ENCODE results near the gene RBM10.

The RBM10 gene

GRCh38 chrX:47197526-47197925, 52.5 kb downstream of the RBM10 start:
- H3K18ac ChIP-seq (ENCODE audit: low read length), result no peak overlapping the region
- no peak overlapping the region for H3K4me2 ChIP-seq (ENCODE audit: insufficient read depth, low read length, poor library complexity, severe bottlenecking)
- no peak overlapping the region for H3K23ac ChIP-seq (ENCODE audit: low read depth, low read length, poor library complexity)
- WGBS, 2 donors (ENCODE audit: extremely low coverage in 2 of 2, insufficient read length in 2 of 2, insufficient replicate concordance in 1 of 2), result no CpG with 5 or more reads among the region's 7 CpGs
- H3K79me1 ChIP-seq (ENCODE audit: low read depth, low read length), result peaks cover 11% of the 10 kb centered on the region
- no peak overlapping the region for H4K91ac ChIP-seq (ENCODE audit: low read depth, low read length, poor library complexity)
- no peak overlapping the region for H2AK5ac ChIP-seq (ENCODE audit: low read depth, low read length)
- no peak overlapping the region for H3K27ac ChIP-seq (replicated peaks; ENCODE audit: low read length)
- H3K9ac ChIP-seq (ENCODE audit: low read depth, low read length, poor library complexity), result no peak overlapping the region
- H3K14ac ChIP-seq (ENCODE audit: low read length), result no peak overlapping the region
- H3K27me3 ChIP-seq (ENCODE audit: control insufficient read depth in 3 of 3, insufficient read depth in 3 of 3, low read depth in 1 of 3, low read length in 3 of 3), result no peaks in the 10 kb centered on the region
- no peak overlapping the region for H2BK5ac ChIP-seq (ENCODE audit: low read length)
- H3K4me3 ChIP-seq (ENCODE audit: low read length in 2 of 2), result no peak overlapping the region
- H3K4me1 ChIP-seq (ENCODE audit: control insufficient read depth in 2 of 2, insufficient read depth in 1 of 2, low read depth in 1 of 2, low read length in 2 of 2), result peaks cover 21 to 27% of the 10 kb centered on the region in 2 donors
- H2BK120ac ChIP-seq (ENCODE audit: low read depth, low read length), result no peak overlapping the region
- no peak overlapping the region for H2BK15ac ChIP-seq (ENCODE audit: low read length)
- H2BK12ac ChIP-seq (ENCODE audit: low read length), result no peak overlapping the region
- DNase-seq (ENCODE audit: low spot score), result no peak
- H2AFZ ChIP-seq (ENCODE audit: low read length), result no peak overlapping the region
- H4K8ac ChIP-seq (ENCODE audit: low read depth, low read length), result no peak overlapping the region
- no peaks in the 10 kb centered on the region for H3K9me3 ChIP-seq (replicated peaks in 1 of 2; ENCODE audit: control insufficient read depth in 2 of 2, insufficient read depth in 1 of 2, low read depth in 1 of 2, low read length in 2 of 2)
- H3K36me3 ChIP-seq (replicated peaks in 1 of 2; ENCODE audit: control insufficient read depth in 2 of 2, insufficient read depth in 2 of 2, low read length in 2 of 2), result peaks cover 38 to 77% of the 10 kb centered on the region in 2 donors
- H3K4ac ChIP-seq (ENCODE audit: low read length), result no peak overlapping the region

GRCh38 chrX:47198026-47198686, 53.1 kb downstream of the RBM10 start:
- WGBS, 2 donors (ENCODE audit: extremely low coverage in 2 of 2, insufficient read length in 2 of 2, insufficient replicate concordance in 1 of 2), result no CpG with 5 or more reads among the region's 10 CpGs
- no peak overlapping the region for H4K8ac ChIP-seq (ENCODE audit: low read depth, low read length)
- no peak overlapping the region for H2BK5ac ChIP-seq (ENCODE audit: low read length)
- DNase-seq (ENCODE audit: low spot score), result no peak
- no peak overlapping the region for H3K4me3 ChIP-seq (ENCODE audit: low read length in 2 of 2)
- no peak overlapping the region for H4K91ac ChIP-seq (ENCODE audit: low read depth, low read length, poor library complexity)
- H3K4me1 ChIP-seq (ENCODE audit: control insufficient read depth in 2 of 2, insufficient read depth in 1 of 2, low read depth in 1 of 2, low read length in 2 of 2), result peaks cover 19 to 27% of the 10 kb centered on the region in 2 donors
- no peak overlapping the region for H3K14ac ChIP-seq (ENCODE audit: low read length)
- H3K27ac ChIP-seq (replicated peaks; ENCODE audit: low read length), result no peak overlapping the region
- H3K23ac ChIP-seq (ENCODE audit: low read depth, low read length, poor library complexity), result no peak overlapping the region
- H2BK15ac ChIP-seq (ENCODE audit: low read length), result no peak overlapping the region
- H3K9ac ChIP-seq (ENCODE audit: low read depth, low read length, poor library complexity), result no peak overlapping the region
- H3K9me3 ChIP-seq (replicated peaks in 1 of 2; ENCODE audit: control insufficient read depth in 2 of 2, insufficient read depth in 1 of 2, low read depth in 1 of 2, low read length in 2 of 2), result no peaks in the 10 kb centered on the region
- no peak overlapping the region for H3K4ac ChIP-seq (ENCODE audit: low read length)
- H2AFZ ChIP-seq (ENCODE audit: low read length), result no peak overlapping the region
- H2BK12ac ChIP-seq (ENCODE audit: low read length), result no peak overlapping the region
- no peak overlapping the region for H2BK120ac ChIP-seq (ENCODE audit: low read depth, low read length)
- H3K18ac ChIP-seq (ENCODE audit: low read length), result no peak overlapping the region
- no peak overlapping the region for H3K4me2 ChIP-seq (ENCODE audit: insufficient read depth, low read length, poor library complexity, severe bottlenecking)
- H3K36me3 ChIP-seq (replicated peaks in 1 of 2; ENCODE audit: control insufficient read depth in 2 of 2, insufficient read depth in 2 of 2, low read length in 2 of 2), result peaks cover 44 to 83% of the 10 kb centered on the region in 2 donors
- no peak overlapping the region for H2AK5ac ChIP-seq (ENCODE audit: low read depth, low read length)
- no peaks in the 10 kb centered on the region for H3K27me3 ChIP-seq (ENCODE audit: control insufficient read depth in 3 of 3, insufficient read depth in 3 of 3, low read depth in 1 of 3, low read length in 3 of 3)
- H3K79me1 ChIP-seq (ENCODE audit: low read depth, low read length), result peaks cover 11% of the 10 kb centered on the region

GRCh38 chrX:47198687-47199080, 53.7 kb downstream of the RBM10 start:
- H3K4me2 ChIP-seq (ENCODE audit: insufficient read depth, low read length, poor library complexity, severe bottlenecking), result no peak overlapping the region
- no peak overlapping the region for H2BK15ac ChIP-seq (ENCODE audit: low read length)
- H3K4me1 ChIP-seq (ENCODE audit: control insufficient read depth in 2 of 2, insufficient read depth in 1 of 2, low read depth in 1 of 2, low read length in 2 of 2), result peaks cover 19 to 27% of the 10 kb centered on the region in 2 donors
- no peak overlapping the region for H3K4me3 ChIP-seq (ENCODE audit: low read length in 2 of 2)
- WGBS, 2 donors (ENCODE audit: extremely low coverage in 2 of 2, insufficient read length in 2 of 2, insufficient replicate concordance in 1 of 2), result no CpG with 5 or more reads among the region's 15 CpGs
- no peak for DNase-seq (ENCODE audit: low spot score)
- no peak overlapping the region for H3K4ac ChIP-seq (ENCODE audit: low read length)
- H2AFZ ChIP-seq (ENCODE audit: low read length), result no peak overlapping the region
- H2BK12ac ChIP-seq (ENCODE audit: low read length), result no peak overlapping the region
- no peak overlapping the region for H4K8ac ChIP-seq (ENCODE audit: low read depth, low read length)
- H3K79me1 ChIP-seq (ENCODE audit: low read depth, low read length), result peaks cover 11% of the 10 kb centered on the region
- no peak overlapping the region for H3K9ac ChIP-seq (ENCODE audit: low read depth, low read length, poor library complexity)
- H3K27ac ChIP-seq (replicated peaks; ENCODE audit: low read length), result no peak overlapping the region
- H3K14ac ChIP-seq (ENCODE audit: low read length), result no peak overlapping the region
- no peak overlapping the region for H4K91ac ChIP-seq (ENCODE audit: low read depth, low read length, poor library complexity)
- H3K23ac ChIP-seq (ENCODE audit: low read depth, low read length, poor library complexity), result no peak overlapping the region
- no peak overlapping the region for H2AK5ac ChIP-seq (ENCODE audit: low read depth, low read length)
- no peaks in the 10 kb centered on the region for H3K9me3 ChIP-seq (replicated peaks in 1 of 2; ENCODE audit: control insufficient read depth in 2 of 2, insufficient read depth in 1 of 2, low read depth in 1 of 2, low read length in 2 of 2)
- no peak overlapping the region for H3K18ac ChIP-seq (ENCODE audit: low read length)
- no peak overlapping the region for H2BK120ac ChIP-seq (ENCODE audit: low read depth, low read length)
- peaks cover 45 to 88% of the 10 kb centered on the region in 2 donors for H3K36me3 ChIP-seq (replicated peaks in 1 of 2; ENCODE audit: control insufficient read depth in 2 of 2, insufficient read depth in 2 of 2, low read length in 2 of 2)
- H2BK5ac ChIP-seq (ENCODE audit: low read length), result no peak overlapping the region
- no peaks in the 10 kb centered on the region for H3K27me3 ChIP-seq (ENCODE audit: control insufficient read depth in 3 of 3, insufficient read depth in 3 of 3, low read depth in 1 of 3, low read length in 3 of 3)

- Histone ChIP-seq H4K8ac (ENCODE audit: low read depth, low read length) (peak overlapping the region; percentile 43), H3K36me3 (replicated peaks in 1 of 2; ENCODE audit: control insufficient read depth in 2 of 2, insufficient read depth in 2 of 2, low read length in 2 of 2) (peaks cover 47 to 94% of the 10 kb centered on the region in 2 donors), H2AK5ac (ENCODE audit: low read depth, low read length) (no peak overlapping the region), H3K14ac (ENCODE audit: low read length) (no peak overlapping the region), H3K79me1 (ENCODE audit: low read depth, low read length) (peaks cover 9% of the 10 kb centered on the region), H3K18ac (ENCODE audit: low read length) (no peak overlapping the region), H2BK12ac (ENCODE audit: low read length) (no peak overlapping the region), H2BK15ac (ENCODE audit: low read length) (no peak overlapping the region), H3K9ac (ENCODE audit: low read depth, low read length, poor library complexity) (no peak overlapping the region), H3K4me2 (ENCODE audit: insufficient read depth, low read length, poor library complexity, severe bottlenecking) (no peak overlapping the region), H2BK5ac (ENCODE audit: low read length) (no peak overlapping the region), H2AFZ (ENCODE audit: low read length) (no peak overlapping the region), H3K4me3 (ENCODE audit: low read length in 2 of 2) (no peak overlapping the region), H3K9me3 (replicated peaks in 1 of 2; ENCODE audit: control insufficient read depth in 2 of 2, insufficient read depth in 1 of 2, low read depth in 1 of 2, low read length in 2 of 2) (no peaks in the 10 kb centered on the region), H3K4me1 (ENCODE audit: control insufficient read depth in 2 of 2, insufficient read depth in 1 of 2, low read depth in 1 of 2, low read length in 2 of 2) (peaks cover 17 to 27% of the 10 kb centered on the region in 2 donors), H2BK120ac (ENCODE audit: low read depth, low read length) (no peak overlapping the region), H3K27me3 (ENCODE audit: control insufficient read depth in 3 of 3, insufficient read depth in 3 of 3, low read depth in 1 of 3, low read length in 3 of 3) (no peaks in the 10 kb centered on the region), H4K91ac (ENCODE audit: low read depth, low read length, poor library complexity) (no peak overlapping the region), H3K27ac (replicated peaks; ENCODE audit: low read length) (no peak overlapping the region), H3K4ac (ENCODE audit: low read length) (no peak overlapping the region), H3K23ac (ENCODE audit: low read depth, low read length, poor library complexity) (no peak overlapping the region)
- WGBS, 2 donors (ENCODE audit: extremely low coverage in 2 of 2, insufficient read length in 2 of 2, insufficient replicate concordance in 1 of 2), result no CpG with 5 or more reads among the region's 10 CpGs
- no peak for DNase-seq (ENCODE audit: low spot score)
These were observed 54.3 kb downstream of the RBM10 start for GRCh38 chrX:47199286-47199685.

Measured in neuronal stem cell (in vitro differentiated cells).